GM19025 (cell line): ENCODE results near the gene SLC25A53.
A peak's percentile ranks its signal among the peaks of the same experiment; 100 is the strongest.
"Not testable (repeated sequence)": the region's sequence is repeated elsewhere in the genome, so short reads cannot be mapped to it uniquely, and the experiment has no call there.

Experiments
- ATAC-seq: cut with Tn5 transposase; IDR thresholded peaks from one replicate; pipeline ENCODE4 v1.9.1; 2021; ENCODE audit warnings: mild to moderate bottlenecking, low read depth, moderate library complexity; ENCODE audit not compliant: unreplicated experiment

SLC25A53 gene

GRCh38 chrX:104134583-104135261 lies 22.1 kb downstream of the SLC25A53 start:
- no peak for ATAC-seq

DNA sequence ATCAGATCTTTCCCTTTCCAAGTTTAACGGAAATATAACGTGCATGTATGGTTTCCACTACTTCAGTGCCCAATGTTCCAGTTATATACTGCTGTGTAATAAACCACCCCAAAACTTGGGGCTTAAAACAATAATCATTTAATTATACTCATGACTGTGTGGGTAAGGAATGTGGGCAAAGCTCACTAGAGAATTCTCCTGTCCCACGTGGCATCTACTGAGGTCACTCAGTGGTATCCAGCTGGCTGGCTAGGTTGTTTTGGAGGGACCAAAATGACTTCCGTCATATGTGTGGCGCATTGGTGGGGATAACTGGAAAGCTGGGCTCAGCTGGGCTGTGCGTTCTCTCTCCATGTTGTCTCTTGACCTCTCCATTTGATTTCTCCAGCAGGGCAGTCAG lies 26.0 kb downstream of the SLC25A53 start:
- ATAC-seq = no peak

DNA sequence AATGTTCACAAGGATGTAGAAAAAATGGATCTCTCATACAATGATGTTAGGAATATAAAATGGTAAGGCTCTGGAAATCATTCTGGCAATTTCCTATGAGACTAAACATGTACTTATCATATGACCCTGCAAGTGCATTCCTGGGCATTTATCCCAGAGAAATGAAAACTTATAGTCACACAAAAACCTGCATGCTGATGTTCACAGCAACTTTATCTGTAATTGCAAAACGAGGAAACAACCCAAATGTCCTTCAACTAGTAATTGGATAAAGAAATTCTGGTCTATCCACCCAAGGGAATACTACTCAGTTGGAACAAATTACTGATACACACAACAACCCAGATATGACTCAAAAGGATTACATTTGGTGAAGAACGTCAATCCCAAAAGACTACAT lies 30.0 kb downstream of the SLC25A53 start:
- ATAC-seq = no peak

DNA sequence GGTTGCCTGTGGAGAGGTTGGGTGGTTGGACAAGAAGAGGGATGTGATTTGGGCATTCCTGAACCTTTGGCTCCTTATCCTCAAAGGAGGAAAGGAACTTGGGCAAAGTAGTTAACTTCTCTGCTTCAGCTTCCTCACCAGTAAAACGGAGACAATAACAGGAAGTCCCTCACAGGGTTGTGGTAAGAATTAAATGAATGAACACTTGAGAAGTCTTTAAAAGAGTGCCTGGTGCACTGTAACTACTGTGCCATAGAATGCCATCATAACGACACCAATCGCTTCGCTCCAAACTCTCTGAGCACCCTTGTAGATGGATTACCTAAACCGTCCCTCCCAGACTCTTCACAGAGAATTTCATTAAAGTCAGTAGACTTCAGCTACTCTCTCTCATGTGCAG lies 34.0 kb downstream of the SLC25A53 start:
- ATAC-seq = no peak

DNA sequence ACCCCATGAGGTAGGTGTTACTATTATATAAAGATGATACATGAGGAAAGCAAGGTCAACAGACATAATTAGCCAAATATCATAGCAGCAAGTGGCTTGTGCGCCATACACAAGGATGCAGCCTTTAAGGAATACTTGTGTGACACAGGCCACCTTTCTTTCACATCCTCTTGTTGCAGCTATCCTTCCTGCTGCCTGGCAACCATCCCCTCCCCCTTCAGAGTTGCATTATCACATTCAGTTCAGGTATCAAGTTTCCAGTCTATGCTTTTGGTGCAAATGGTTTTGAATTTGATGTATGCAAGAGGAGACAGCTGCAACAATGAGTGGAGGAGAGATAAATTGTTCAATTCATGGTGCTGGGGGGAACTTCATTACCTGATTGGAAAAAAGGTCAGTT lies 38.0 kb downstream of the SLC25A53 start:
- ATAC-seq = no peak

DNA sequence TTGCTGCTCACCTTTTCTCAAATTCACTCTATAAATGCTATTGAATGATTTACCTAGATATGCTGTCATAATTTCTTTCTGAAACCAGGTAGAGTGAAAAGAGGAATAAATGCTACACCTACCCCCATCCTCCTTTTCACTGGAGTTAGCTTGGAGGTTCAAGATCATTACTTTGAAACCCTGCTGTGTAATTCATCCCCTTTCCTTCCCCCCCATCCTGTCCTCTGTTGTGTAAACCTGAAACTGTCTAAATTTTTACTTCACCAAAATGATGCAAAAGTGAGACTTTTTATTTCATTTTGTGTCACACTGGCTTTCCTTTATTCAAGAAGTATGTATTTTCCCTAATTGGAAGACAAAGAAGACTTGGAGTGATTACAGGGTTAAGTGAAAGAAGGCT lies 39.0 kb downstream of the SLC25A53 start:
- ATAC-seq = no peak

GRCh38 chrX:104113222-104113965 lies 43.4 kb downstream of the SLC25A53 start:
- peak; percentile 35 for ATAC-seq

GRCh38 chrX:104112326-104112951 lies 44.4 kb downstream of the SLC25A53 start, which contains the start of gene ZCCHC18:
ZCCHC18 (plus strand) TSS chrX:104112523; CDS start chrX:104114112, 1,589 bp downstream.
- peak; percentile 80 for ATAC-seq

GRCh38 chrX:104110491-104111240 lies 46.1 kb downstream of the SLC25A53 start:
- ATAC-seq = not testable (repeated sequence)

DNA sequence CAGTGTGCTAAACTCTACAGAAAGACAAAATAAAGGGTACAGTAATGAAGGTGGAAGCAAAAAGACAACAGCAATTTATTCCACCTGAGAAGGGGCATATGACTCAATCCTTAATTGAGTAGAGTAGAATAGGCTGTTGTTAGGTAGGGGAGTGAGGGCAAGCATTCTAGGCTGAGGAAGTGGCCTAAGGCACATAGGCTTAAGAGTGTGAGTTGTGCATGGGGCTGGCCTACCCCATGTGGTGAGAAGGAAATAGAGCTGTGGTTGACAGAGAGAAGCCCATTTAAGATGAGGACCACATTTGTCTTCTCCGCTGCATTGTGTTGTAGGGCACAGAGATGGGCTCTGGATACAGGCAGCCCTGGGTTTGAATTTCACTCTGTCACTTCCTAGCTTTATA lies 47.9 kb downstream of the SLC25A53 start:
- no peak for ATAC-seq

GRCh38 chrX:104105330-104106262 lies 51.2 kb downstream of the SLC25A53 start:
- ATAC-seq = no peak

GRCh38 chrX:104104676-104105075 lies 52.1 kb downstream of the SLC25A53 start:
- no peak for ATAC-seq

DNA sequence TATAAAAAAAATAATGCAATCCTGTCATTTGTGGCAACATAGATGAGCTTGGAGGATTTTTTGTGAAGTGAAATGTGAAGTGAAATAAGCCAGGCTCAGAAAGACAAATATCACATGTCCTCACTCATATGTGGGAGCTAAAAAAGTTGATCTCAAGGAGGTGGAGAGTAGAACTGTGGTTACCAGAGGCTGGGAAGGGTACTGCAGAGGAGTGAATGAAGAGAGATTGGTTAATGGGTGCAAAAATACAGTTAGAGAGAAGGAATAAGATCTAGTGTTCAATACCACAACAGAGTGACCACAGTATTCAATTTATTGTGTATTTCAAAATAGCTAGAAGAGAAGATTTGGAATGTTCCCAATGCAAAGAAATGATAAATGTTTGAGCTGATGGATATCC lies 57.9 kb downstream of the SLC25A53 start:
- no peak for ATAC-seq

GRCh38 chrX:104098151-104098808 lies 58.5 kb downstream of the SLC25A53 start:
- no peak for ATAC-seq

GRCh38 chrX:104085919-104086318 lies 70.9 kb downstream of the SLC25A53 start:
- ATAC-seq = no peak

DNA sequence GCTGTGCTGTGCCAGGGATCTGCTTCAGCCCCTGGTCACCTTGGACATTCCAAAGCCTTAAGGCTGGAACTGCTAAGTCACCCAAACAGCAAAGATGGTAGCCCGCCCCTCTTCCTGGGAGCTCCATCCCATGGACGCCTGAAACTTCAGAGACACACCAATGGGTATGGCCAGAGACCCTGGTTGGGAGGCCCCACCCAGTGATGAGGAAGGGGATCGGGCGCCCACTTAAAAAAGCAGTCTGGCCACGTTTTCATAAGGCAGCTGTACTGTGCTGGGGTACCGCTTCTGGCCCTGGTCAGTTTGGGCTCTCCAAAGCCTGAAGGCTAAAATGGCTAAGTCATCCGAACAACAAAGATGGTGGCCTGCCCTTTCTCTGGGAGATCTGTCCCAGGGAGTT lies 71.3 kb downstream of the SLC25A53 start:
- no peak for ATAC-seq

DNA sequence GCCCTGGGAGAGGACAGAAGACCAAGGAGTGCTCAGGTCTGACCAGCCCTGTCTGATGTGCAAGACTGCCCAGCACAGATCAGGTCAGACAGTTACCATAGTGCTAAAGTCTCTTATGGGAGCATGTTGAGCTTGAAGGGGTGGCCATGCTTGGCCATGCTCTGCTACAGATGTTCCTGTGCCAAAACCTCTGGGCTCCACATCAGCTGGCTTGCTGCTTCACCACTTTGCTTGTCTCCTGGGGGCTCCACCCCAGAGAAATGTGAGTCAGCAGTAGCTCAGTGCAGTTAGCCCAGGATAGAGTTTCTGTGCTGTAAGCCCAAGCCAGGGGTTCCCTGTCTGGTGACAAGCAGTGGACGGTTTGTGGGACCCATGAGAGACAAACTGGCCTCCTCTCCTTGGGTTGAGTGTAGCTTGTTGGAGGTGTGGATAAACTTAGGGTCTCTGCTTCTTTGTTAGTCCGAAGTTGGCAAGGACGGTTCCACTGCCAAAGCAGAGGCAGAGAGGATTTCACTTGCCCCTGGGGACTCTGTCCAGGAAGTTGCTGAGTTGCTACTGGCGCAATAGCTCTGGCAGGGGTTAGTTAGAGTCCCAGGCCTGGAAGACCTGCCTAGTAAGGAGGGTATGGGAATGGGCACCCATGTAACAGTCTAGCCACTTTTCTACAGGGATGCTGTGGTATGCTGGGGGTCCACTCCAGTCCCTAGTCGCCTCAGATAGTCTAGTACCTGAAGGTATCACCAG lies 72.1 kb downstream of the SLC25A53 start:
- no peak for ATAC-seq

- no peak for ATAC-seq
These were observed 72.7 kb downstream of the SLC25A53 start for GRCh38 chrX:104084063-104084462.

DNA sequence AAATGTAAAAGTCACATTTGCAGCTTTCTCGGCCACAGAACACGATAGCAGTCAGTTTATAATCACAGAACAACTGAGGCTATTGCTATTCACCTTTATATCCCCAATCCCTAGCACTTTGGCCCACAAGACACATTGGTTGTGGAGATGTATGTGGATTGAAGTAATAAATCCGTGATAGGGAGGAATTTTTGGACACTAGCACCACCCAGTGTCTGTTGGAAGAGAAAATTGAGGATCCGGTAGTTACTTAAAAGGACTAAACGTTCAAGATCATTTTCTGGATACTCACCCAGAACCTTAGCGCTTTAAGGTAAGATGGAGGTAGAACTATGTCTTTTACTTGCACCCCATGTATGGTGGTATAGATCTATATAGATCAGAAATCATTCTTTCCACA lies 79.0 kb downstream of the SLC25A53 start:
- ATAC-seq = not testable (repeated sequence)
